Stimulated activated CD8-positive, alpha-beta memory T cell treated with anti-CD3 and anti-CD28 coated beads, Interleukin-4, amount 100 ng/mL, for 4 hours (primary cell): ENCODE data around the gene GRIK2.
"Not testable (repeated sequence)": the region's sequence is repeated elsewhere in the genome, so short reads cannot be mapped to it uniquely, and the experiment has no call there.

Experiments used
- DNase-seq, 2 donors: peaks; one replicate each; pipeline ENCODE4 v3.0.0-alpha.2; 2020; ENCODE audit warnings: low read depth in 2 of 2, low spot score in 1 of 2

The GRIK2 gene

GRCh38 chr6:101626269-101626668, 232.8 kb downstream of the GRIK2 start:
- DNase-seq, result no peak

GRCh38 chr6:101630941-101631340, 237.4 kb downstream of the GRIK2 start:
- DNase-seq, result no peak

DNA sequence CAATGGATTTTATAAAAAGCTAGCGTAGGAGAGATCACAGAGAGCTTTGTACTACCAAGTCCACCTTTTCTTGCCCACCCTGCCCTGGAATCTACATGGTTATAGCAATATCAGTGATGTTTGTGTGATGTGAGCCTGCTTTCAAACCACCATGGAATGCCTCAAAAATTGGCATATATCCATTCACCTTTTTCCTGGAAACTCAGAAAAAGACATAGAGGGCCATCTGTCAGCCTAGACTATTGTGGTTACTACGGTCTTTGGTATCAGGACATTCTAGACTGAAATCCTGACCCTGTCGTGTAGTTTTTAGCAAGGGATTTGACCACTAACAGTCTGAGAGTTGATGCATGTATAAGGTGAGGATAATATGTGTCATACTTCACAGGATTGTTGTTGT, 239.6 kb downstream of the GRIK2 start:
- no peak for DNase-seq

- DNase-seq, result not testable (repeated sequence)
Observed at GRCh38 chr6:101638865-101639264, 245.4 kb downstream of the GRIK2 start.

- DNase-seq, result no peak
Observed at GRCh38 chr6:101640131-101640530, 246.6 kb downstream of the GRIK2 start.

- DNase-seq, result no peak
Observed at GRCh38 chr6:101645770-101646169, 252.3 kb downstream of the GRIK2 start.

GRCh38 chr6:101650402-101651100, 257.0 kb downstream of the GRIK2 start:
- no peak for DNase-seq

DNA sequence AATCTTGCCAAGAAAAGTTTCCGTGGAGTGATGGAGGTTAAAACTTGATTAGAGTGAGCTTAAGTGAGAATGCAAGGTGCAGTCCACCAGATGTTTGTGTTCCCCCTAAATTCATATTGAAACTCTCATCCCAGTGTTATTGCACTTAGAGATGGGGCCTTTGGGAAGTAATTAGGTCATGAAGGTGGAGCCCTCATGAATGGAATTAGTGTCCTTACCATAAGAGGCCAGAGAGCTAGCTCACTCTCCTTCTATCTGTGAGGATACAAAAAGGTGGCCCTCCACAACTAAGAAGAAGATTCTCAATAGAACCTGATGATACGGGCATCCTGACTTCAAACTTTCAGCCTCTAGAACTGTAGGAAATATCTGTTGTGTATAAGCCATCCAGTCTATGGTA, 258.6 kb downstream of the GRIK2 start:
- DNase-seq, result no peak

- DNase-seq, result no peak
Observed at GRCh38 chr6:101655109-101655508, 261.6 kb downstream of the GRIK2 start.

- DNase-seq, result no peak
Observed at GRCh38 chr6:101662111-101662897, 268.8 kb downstream of the GRIK2 start.

DNA sequence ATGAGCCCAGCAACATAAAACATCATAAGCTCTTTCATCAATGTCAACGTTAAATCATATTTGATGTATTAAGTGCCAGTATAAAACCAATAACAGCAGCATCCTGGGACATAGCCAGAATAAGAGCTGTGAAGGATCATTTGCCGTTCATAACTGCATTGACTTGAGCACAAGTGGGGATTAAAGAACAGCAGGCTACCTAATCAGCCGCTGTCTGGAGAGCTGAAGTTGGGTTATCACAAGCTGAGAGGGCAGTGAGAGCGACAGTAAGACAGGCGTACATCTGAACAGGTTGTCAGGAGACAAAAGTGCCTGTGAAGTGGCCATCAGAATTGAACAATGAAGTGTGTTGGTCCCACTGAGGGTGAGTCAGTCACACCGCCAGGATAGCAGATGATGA, 269.6 kb downstream of the GRIK2 start:
- no peak for DNase-seq

DNA sequence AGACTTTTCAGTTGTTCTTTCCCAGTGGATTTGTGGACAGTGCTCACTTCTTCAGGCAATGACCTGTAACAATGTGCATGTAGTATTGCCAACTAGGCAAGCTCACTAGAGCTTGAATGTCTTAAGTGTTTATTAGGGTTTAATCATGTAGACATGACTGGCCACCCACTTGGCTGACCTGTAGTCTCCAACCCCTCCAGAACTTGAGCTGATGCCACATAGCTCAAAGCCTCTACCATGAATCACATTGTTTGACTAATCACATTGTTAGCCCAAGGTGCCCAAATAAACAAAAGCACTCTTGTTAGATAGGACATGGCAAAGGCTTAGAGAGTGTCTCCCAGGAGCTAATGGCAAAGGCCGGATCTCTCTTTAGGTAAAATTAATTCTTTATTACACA, 272.7 kb downstream of the GRIK2 start:
- DNase-seq, result no peak

DNA sequence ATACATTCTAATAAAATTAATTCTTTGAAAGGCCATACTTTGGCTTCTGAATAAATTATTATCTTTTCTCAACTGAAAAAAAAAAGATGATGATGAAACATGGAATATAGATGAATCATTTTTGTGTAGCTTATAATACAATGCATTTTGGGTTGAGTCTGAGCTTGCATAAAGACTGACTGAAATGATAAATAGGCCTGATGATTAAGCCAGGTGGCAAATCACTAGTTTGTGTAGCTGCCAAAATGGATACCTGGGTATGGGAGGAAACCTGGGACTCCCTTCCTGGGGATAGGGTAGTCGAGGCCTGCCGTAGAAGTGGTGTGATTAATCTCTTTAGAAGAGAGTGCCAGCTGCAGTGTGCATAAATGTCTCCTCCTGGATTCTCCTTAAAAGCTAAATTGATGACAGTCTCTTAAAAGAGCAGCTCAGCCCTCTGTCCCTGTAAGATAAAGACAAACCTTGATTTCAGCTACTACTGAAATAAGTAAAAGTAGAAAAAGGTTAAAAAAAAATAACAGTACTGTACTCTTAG, 275.1 kb downstream of the GRIK2 start:
- no peak for DNase-seq

GRCh38 chr6:101676187-101676586, 282.7 kb downstream of the GRIK2 start:
- DNase-seq, result no peak

DNA sequence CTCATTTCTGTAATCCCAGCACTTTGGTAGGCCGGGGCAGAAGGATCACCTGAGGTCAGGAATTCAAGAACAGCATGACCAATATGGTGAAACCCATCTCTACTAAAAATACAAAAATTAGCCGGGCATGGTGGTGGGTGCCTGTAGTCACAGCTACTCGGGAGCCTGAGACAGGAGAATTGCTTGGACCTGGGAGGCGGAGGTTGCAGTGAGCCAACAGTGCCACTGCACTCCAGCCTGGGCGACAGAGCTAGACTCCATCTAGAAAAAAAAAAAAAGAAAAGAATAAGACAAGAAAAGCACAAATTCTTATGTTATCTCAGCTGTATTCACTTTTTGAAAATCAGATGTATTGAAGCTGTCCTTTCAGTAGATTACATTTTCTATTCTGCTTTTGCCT, 289.4 kb downstream of the GRIK2 start:
- DNase-seq, result no peak

DNA sequence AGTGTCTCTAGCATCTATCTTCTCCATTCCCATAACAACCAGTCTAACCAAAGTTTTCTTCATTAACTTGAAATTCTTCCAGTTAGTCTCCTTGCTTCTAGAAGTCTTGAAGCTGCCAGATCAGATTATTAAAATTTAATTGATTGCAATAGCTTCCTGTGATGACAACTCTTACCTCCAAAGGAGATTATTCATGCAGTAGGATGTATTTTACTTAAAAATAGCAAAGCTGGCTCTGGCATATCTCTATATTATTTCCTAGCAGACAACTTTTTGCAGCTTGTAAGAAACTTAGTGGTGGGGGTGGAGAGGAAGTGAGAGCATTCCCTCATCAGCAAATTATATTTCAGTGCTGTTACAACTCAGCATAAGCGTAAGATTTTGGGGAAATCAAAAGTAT, 290.4 kb downstream of the GRIK2 start:
- DNase-seq, result no peak

DNA sequence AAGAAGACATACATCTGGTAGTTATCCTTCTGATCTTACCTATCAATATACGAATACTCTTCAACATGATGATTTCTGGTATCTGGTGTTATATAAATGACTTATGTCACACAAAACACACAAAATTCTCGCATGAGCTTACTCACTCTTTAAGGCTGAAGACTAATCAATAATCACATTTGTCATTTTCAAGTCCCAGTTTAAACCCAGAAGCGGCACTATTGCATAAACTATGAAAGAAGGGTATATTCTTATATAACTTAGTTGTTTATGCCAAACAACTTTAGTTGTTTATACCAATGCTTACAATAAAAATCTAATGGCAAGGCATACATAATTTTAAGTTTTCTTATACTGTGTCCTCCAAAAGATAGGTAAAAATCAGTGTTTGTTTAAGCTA, 293.1 kb downstream of the GRIK2 start:
- no peak for DNase-seq

DNA sequence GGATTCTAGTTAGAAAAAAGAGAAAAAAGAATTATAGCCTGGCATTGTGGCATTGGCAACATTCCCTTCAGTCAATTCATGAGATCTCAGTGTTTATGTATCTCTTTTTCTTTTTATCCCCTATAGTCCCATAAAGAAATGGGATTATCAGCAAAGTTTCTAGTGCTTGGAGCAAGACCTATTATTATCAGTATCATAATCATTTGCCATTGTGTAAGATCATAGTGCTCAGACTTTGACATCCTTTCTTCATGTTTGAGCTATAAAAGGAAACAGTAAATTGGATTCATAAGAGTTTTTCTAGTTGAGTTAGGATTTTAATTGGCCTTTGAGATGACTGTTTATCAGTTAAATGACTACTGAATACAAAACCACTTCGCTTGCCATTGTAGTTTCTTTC, 295.6 kb downstream of the GRIK2 start:
- DNase-seq, result no peak

DNA sequence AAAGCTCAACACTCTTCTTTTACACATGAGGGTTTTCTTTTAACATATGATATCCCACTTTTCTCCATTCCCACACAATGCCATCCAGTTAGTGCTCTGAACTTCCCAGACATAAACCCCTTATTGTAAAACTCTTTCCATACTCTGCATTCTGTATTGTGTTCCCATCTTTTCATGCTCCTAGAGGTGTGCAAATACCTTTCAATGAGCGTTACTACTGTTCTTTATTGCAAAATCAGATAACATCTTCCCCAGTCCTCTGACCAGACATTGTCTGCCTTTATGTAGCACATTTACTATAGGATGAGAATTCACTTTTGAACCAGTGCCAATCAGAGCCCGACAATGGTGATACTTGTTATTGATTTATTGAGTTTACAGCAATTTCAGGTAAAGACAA, 296.2 kb downstream of the GRIK2 start:
- no peak for DNase-seq

DNA sequence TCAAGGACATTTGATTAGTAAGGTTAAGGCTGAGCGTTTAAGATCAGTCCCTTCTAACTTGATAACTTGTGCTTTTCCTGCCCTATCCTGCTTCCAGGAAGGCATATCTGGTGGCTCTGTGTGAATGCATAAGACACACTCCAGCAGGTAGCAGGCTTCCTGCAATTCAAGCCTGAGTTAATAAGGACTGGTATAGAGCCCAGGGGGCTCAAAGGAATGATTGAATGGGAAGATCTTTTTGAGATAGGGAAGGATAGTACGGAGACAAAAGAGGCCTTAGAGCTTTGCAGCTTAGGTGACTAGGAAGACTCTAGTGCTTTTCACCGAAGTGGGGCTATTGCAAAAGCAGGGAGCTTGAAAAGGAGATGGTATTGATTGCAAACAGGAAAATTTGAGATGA, 307.1 kb downstream of the GRIK2 start:
- no peak for DNase-seq

- DNase-seq, result no peak
Observed at GRCh38 chr6:101703311-101703710, 309.8 kb downstream of the GRIK2 start.

- DNase-seq, result no peak
Observed at GRCh38 chr6:101705866-101706265, 312.4 kb downstream of the GRIK2 start.

DNA sequence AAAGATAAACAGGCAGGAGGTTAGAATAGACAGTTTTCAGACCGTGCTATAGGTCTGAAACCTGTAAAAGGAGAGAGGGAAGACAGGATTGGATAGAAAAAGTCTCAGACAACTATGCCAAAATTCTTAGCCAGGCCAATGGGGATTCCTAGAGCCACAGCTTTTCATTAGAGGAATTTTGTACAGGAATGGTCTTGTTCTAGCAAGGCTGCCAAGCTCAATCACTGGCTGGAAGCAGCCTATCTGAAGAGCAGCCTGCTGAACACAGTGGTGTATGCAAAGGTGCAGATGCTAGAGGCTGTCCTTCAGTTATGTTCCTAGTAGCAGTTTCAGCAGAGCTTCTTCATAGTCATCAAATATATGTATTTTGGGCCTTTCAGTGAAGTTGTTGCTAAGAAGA, 313.1 kb downstream of the GRIK2 start:
- DNase-seq, result no peak
